PC-9 (cell line): ENCODE measurements around the gene MIDN.

Experiments used
- CTCF ChIP-seq: fragments of 200-600 bp; sonication (generic); conservative IDR thresholded peaks from 2 replicates; pipeline ENCODE4 v1.6.1; 2017; ENCODE audit warnings: mixed run types, antibody characterized with exemption, mild to moderate bottlenecking, moderate library complexity
- EZH2 ChIP-seq: fragments of 200-600 bp; sonication (generic); IDR thresholded peaks from 2 replicates; pipeline ENCODE4 v1.8.0; 2017; ENCODE audit warnings: antibody characterized with exemption, low read depth

GRCh38 chr19:1263188-1263587, 14.8 kb downstream of the MIDN start:
- no peak for TF ChIP-seq CTCF
- TF ChIP-seq EZH2: no peak
